HG03097 (cell line): Measurements from ENCODE around the gene RBFOX2.

Experiments
- ATAC-seq: cut with Tn5 transposase; IDR thresholded peaks from one replicate; pipeline ENCODE4 v1.9.1; 2021; ENCODE audit not compliant: unreplicated experiment, low FRiP score

RBFOX2 gene

GRCh38 chr22:35904752-35905151, 123.9 kb downstream of the RBFOX2 start:
- no peak for ATAC-seq

- no peak for ATAC-seq
Observed at GRCh38 chr22:35904336-35904692, 124.3 kb downstream of the RBFOX2 start.

- no peak for ATAC-seq
Observed at GRCh38 chr22:35903571-35904335, 124.9 kb downstream of the RBFOX2 start.

- ATAC-seq = no peak
Observed at GRCh38 chr22:35900483-35901168, 128.0 kb downstream of the RBFOX2 start.

- no peak for ATAC-seq
Observed at GRCh38 chr22:35899736-35900135, 128.9 kb downstream of the RBFOX2 start.

GRCh38 chr22:35896111-35896705, 132.4 kb downstream of the RBFOX2 start:
- ATAC-seq = no peak

GRCh38 chr22:35894937-35895708, 133.5 kb downstream of the RBFOX2 start:
- no peak for ATAC-seq

- no peak for ATAC-seq
Observed at GRCh38 chr22:35894464-35894878, 134.2 kb downstream of the RBFOX2 start.

GRCh38 chr22:35893698-35894097, 134.9 kb downstream of the RBFOX2 start:
- no peak for ATAC-seq

GRCh38 chr22:35892192-35892591, 136.4 kb downstream of the RBFOX2 start:
- no peak for ATAC-seq

GRCh38 chr22:35891442-35891841, 137.2 kb downstream of the RBFOX2 start:
- no peak for ATAC-seq

- ATAC-seq = no peak
Observed at GRCh38 chr22:35889071-35889470, 139.6 kb downstream of the RBFOX2 start.

GRCh38 chr22:35888181-35888870, 140.3 kb downstream of the RBFOX2 start:
- no peak for ATAC-seq

GRCh38 chr22:35887296-35887875, 141.2 kb downstream of the RBFOX2 start:
- no peak for ATAC-seq

GRCh38 chr22:35886309-35886708, 142.3 kb downstream of the RBFOX2 start:
- ATAC-seq = no peak

GRCh38 chr22:35884529-35884928, 144.1 kb downstream of the RBFOX2 start:
- no peak for ATAC-seq

GRCh38 chr22:35883031-35883620, 145.5 kb downstream of the RBFOX2 start:
- no peak for ATAC-seq

- ATAC-seq = no peak
Observed at GRCh38 chr22:35882211-35883030, 146.2 kb downstream of the RBFOX2 start.

- no peak for ATAC-seq
Observed at GRCh38 chr22:35879351-35879750, 149.3 kb downstream of the RBFOX2 start.
